22Rv1 (cell line): ENCODE data around the gene GRB7.

ENCODE experiments used
- ZFX ChIP-seq: fragments of 450-650 bp; IDR thresholded peaks from 2 replicates; pipeline ENCODE4 v1.6.1; 2017; ENCODE audit warnings: antibody characterized with exemption, borderline replicate concordance
- TF ChIP-seq, protein P1 (sequence below): fragments of 450-650 bp; IDR thresholded peaks from 2 replicates; pipeline ENCODE4 v1.5.1; 2017; ENCODE audit warnings: mild to moderate bottlenecking

DNA sequence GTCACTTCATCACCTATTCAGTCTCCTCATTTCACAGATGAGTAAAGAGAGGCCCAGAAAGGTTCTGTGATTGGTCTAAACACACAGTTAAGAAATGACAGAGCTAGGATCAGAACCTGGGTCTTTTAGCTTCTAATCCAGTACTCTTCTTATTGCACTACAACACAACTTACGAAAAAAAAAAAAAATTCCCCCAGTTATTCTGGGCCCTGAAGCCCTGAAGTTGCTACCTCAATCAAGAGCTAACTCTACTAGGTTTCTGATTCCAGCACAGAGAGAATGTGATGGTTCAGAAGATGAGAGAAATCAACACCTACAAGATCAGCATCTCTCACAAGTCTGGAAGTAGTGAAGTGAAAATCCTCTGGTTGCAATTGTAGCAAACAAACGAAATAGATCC, 37.3 kb downstream of the GRB7 start:
- TF ChIP-seq, protein P1, sequence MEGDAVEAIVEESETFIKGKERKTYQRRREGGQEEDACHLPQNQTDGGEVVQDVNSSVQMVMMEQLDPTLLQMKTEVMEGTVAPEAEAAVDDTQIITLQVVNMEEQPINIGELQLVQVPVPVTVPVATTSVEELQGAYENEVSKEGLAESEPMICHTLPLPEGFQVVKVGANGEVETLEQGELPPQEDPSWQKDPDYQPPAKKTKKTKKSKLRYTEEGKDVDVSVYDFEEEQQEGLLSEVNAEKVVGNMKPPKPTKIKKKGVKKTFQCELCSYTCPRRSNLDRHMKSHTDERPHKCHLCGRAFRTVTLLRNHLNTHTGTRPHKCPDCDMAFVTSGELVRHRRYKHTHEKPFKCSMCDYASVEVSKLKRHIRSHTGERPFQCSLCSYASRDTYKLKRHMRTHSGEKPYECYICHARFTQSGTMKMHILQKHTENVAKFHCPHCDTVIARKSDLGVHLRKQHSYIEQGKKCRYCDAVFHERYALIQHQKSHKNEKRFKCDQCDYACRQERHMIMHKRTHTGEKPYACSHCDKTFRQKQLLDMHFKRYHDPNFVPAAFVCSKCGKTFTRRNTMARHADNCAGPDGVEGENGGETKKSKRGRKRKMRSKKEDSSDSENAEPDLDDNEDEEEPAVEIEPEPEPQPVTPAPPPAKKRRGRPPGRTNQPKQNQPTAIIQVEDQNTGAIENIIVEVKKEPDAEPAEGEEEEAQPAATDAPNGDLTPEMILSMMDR: no peak
- no peak for TF ChIP-seq ZFX
